Suppressor macrophage treated with lipopolysaccharide for 4 hours (primary cell): ENCODE data around the gene SYNE4.
A peak's percentile ranks its signal among the peaks of the same experiment; 100 is the strongest.
"Not testable (repeated sequence)": the region's sequence is repeated elsewhere in the genome, so short reads cannot be mapped to it uniquely, and the experiment has no call there.

Experiments
- DNase-seq: peaks from one replicate; pipeline ENCODE4 v3.0.0-alpha.2; 2020

SYNE4 gene, protein sequence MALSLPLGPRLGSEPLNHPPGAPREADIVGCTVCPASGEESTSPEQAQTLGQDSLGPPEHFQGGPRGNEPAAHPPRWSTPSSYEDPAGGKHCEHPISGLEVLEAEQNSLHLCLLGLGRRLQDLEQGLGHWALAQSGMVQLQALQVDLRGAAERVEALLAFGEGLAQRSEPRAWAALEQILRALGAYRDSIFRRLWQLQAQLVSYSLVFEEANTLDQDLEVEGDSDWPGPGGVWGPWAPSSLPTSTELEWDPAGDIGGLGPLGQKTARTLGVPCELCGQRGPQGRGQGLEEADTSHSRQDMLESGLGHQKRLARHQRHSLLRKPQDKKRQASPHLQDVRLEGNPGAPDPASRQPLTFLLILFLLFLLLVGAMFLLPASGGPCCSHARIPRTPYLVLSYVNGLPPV

DNA sequence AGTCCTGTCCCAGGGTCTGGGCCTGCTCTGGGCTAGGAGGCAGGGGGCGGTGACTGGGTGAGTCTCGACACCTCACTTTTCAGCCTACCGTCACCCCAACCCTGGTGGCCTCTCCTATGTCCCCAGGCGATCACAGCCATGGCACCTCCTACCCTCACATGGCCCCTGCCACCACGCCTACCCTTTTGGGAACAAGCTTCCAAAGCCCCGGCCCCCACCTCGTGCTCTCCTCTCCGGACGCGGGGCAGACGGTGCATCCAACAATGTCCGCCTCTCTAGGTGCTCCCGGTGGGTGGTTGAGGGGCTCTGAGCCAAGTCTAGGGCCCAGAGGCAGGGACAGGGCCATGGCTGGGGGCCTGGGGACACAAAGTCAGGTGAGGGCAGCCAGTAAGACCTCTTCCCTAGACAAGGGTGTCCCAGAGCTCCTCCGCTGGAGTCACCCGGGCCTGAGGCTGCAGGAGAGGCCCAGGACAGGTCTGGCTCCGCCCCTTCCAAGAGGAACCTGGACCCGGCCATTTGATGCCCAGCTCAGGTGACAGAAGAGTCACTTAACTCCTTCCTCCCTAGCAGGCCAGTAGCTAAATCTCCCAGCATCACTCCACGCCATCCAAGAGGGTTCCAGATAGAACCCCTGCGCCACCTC lies at the start of gene SYNE4:
SYNE4 (minus strand) TSS at position 478 of the 643 bp plus-strand sequence; CDS start at position 346, 132 bp downstream.
- DNase-seq = no peak

- DNase-seq = peak; percentile 97
Measured at GRCh38 chr19:36054733-36055686, 46.4 kb upstream of the SYNE4 start, which contains the start of gene WDR62. Gene WDR62 (plus strand): TSS chr19:36054897. CDS start chr19:36054972, 75 bp downstream.

GRCh38 chr19:36054119-36054732 lies 45.6 kb upstream of the SYNE4 start, which contains the start of gene THAP8:
Gene THAP8 (minus strand): TSS chr19:36054285. CDS start chr19:36054217, 68 bp downstream.
- DNase-seq = peak; percentile 100

- no peak for DNase-seq
Measured at GRCh38 chr19:36051637-36052036, 43.0 kb upstream of the SYNE4 start.

GRCh38 chr19:36051236-36051635 lies 42.6 kb upstream of the SYNE4 start:
- DNase-seq = no peak

- no peak for DNase-seq
Measured at GRCh38 chr19:36049080-36049698, 40.6 kb upstream of the SYNE4 start.

- no peak for DNase-seq
Measured at GRCh38 chr19:36047835-36048234, 39.2 kb upstream of the SYNE4 start.

DNA sequence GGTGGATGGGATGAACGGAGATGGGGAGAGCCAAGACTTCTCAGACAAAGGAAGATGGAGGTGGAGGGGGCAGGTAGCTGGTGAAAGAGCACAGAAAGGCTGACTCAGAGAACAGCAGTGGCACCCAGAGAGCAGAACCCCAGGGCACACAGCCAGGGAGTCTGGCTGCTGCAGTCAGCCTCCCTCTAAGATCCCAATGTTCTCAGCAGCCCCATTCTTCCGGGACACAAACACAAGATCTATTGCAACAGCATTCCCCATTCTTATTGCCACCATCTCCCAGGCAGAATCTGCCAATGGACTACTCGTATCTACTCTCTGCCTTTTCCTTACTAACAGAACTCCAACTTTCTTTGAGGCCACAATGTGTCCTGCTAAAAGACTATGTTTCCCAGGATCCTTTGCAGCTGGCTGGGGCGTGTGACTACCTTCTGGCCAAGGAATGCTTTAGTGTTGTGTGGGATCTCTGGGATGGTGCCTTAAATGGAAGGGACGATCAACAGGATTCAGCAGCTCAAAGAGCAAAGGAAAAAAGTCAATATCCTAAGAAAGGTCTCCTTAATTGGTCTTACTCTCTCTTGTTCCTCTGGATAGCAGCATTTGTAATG lies 37.9 kb upstream of the SYNE4 start:
- no peak for DNase-seq

DNA sequence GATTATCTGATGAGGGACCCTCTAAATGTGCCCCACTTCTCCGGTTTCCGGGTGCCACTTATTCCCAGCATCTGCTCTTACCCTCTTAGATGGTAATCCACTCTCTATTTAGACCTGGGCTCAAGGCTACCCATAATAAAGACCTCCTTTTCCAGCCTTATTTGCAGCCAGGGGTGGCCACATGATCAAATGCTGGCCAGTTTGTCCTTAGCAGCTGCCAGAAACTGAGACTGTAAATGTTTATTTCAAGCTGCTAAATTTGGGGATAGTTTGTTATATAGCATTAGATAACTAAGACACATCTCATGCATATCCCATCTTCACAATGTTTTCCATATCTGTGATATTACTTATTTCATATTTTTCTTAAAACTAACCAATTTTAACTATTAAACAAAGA lies 35.3 kb upstream of the SYNE4 start:
- no peak for DNase-seq

GRCh38 chr19:36041831-36042230 lies 33.2 kb upstream of the SYNE4 start:
- peak; percentile 40 for DNase-seq

DNA sequence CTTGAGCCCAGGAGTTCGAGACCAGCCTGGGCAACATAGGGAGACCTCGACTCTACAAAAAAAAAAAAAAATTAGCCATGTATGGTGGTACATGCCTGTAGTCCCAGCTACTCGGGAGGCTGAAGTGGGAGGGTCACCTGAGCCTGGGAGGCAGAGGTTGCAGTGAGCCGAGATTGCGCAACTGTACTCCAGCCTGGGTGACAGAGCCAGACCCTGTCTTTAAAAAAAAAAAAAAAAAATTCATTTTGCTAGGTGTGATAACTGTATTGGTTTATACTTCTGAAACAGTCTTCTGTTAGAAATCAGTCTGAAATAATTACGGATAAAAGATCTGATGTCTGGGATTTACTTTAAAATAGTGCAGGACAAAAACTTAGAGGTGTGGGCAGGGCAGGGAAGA lies 32.5 kb upstream of the SYNE4 start:
- not testable (repeated sequence) for DNase-seq

- DNase-seq = no peak
Measured at GRCh38 chr19:36040495-36040894, 31.9 kb upstream of the SYNE4 start.

DNA sequence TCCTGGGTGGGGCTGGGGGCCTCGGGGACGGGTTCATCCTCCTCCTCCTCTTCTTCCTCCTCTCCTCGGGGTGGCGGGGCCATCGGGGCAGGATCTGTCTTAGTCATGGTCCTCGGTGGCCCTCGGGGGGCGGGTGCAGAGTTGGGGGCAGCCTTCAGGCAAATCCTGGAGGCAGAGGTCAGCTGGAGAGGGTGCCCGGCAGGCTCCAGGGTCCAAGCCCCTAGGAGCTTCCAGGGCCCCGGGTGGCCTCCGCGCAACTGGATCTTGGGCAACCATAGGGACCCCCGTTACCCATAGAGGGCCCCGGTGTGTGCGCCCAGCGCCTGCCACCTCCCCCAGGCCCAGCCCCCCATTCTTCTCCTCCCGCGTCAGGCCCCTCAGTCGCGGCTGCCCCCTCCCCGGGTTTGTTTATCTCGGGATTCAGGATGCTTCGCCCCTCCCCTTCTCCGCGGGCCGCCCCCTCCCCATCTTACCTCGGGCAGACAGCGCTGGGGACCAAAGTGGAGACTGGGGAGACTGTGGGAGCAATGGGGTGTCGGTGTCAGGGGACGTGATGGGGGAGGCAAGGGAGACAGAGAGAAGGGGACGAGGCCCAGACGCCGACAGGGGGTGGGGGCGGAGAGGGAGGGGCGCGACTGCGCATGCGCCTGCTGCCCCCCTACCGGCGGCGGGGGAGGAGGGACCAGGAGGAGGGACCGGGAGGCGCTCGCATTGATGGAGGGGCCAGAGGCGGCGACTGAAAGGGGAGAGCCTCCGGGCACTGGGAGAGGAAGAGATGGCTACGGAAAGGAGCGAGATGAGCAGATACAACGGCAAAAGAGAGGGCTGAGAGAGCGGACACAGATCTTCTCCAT lies 23.9 kb upstream of the SYNE4 start, which contains the start of gene CLIP3:
CLIP3 (minus strand) TSS at position 623 of the 854 bp plus-strand sequence; CDS start at position 107, 516 bp downstream.
- DNase-seq = no peak

- DNase-seq = no peak
Measured at GRCh38 chr19:36031308-36031707, 22.7 kb upstream of the SYNE4 start.

GRCh38 chr19:36030264-36031148 lies 21.9 kb upstream of the SYNE4 start:
- DNase-seq = no peak

GRCh38 chr19:36028313-36029041 lies 19.9 kb upstream of the SYNE4 start:
- no peak for DNase-seq

DNA sequence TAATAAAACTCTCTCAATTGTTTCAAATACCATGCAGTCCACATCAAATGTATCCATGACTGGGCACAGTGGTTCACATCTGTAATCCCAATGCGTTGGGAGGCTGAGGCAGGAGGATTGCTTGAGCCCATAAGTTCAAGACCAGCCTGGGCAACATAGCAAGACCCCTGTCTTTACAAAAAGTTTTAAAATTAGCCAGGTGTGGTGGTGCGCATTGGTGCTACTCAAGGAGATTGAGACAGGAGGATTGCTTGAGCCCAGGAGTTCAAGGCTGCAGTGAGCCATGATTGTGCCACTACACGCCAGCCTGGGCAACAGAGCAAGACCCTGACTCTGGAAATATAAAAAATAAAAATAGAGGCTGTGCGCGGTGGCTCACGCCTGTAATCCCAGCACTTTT lies 19.1 kb upstream of the SYNE4 start:
- DNase-seq = no peak

GRCh38 chr19:36026091-36026876 lies 17.7 kb upstream of the SYNE4 start:
- DNase-seq = no peak
